NCI-H446 treated with DMSO at 0.1 percent for 48 hours (cell line): Measurements from ENCODE around the gene PCNX3.

Experiments used
- DNase-seq: peaks from one replicate; lab custom pipeline; 2025; lab: John Stamatoyannopoulos, UW

PCNX3 gene

GRCh38 chr11:65580756-65581155 lies 34.8 kb upstream of the PCNX3 start:
- no peak for DNase-seq

GRCh38 chr11:65581928-65582327 lies 33.6 kb upstream of the PCNX3 start:
- no peak for DNase-seq

GRCh38 chr11:65583589-65583988 lies 32.0 kb upstream of the PCNX3 start:
- no peak for DNase-seq

GRCh38 chr11:65584106-65584505 lies 31.5 kb upstream of the PCNX3 start:
- no peak for DNase-seq

- DNase-seq: no peak
These were observed 30.8 kb upstream of the PCNX3 start for GRCh38 chr11:65584723-65585171.

GRCh38 chr11:65585396-65586246 lies 30.0 kb upstream of the PCNX3 start:
- DNase-seq: no peak

- no peak for DNase-seq
These were observed 29.3 kb upstream of the PCNX3 start for GRCh38 chr11:65586247-65586630.

- DNase-seq: no peak
These were observed 28.9 kb upstream of the PCNX3 start for GRCh38 chr11:65586676-65587075.

- peak; percentile 13 for DNase-seq
These were observed 27.1 kb upstream of the PCNX3 start for GRCh38 chr11:65588199-65589054.

GRCh38 chr11:65589444-65590239 lies 25.9 kb upstream of the PCNX3 start:
- DNase-seq: no peak

GRCh38 chr11:65590240-65590738 lies 25.3 kb upstream of the PCNX3 start:
- no peak for DNase-seq

- no peak for DNase-seq
These were observed 23.4 kb upstream of the PCNX3 start for GRCh38 chr11:65591939-65592857.

GRCh38 chr11:65592858-65593517 lies 22.6 kb upstream of the PCNX3 start:
- DNase-seq: no peak

GRCh38 chr11:65593518-65594414 lies 21.8 kb upstream of the PCNX3 start:
- no peak for DNase-seq

GRCh38 chr11:65595131-65595530 lies 20.4 kb upstream of the PCNX3 start:
- no peak for DNase-seq

- no peak for DNase-seq
These were observed 19.9 kb upstream of the PCNX3 start, which contains the start of gene KCNK7 for GRCh38 chr11:65595543-65596281. Gene KCNK7 (minus strand): TSS chr11:65595800. CDS start chr11:65595772, 28 bp downstream.

- no peak for DNase-seq
These were observed 19.1 kb upstream of the PCNX3 start for GRCh38 chr11:65596520-65596919.

GRCh38 chr11:65598258-65598699 lies 17.3 kb upstream of the PCNX3 start:
- no peak for DNase-seq
